OCI-LY7 (cell line): ENCODE measurements around the gene RNF182.

ENCODE experiments used
- EZH2phosphoT487 ChIP-seq: fragments of 200-600 bp; sonication (generic); IDR thresholded peaks from 2 replicates; pipeline ENCODE4 v1.6.1; 2018; ENCODE audit warnings: low read depth, borderline replicate concordance, mild to moderate bottlenecking, mixed run types, antibody characterized with exemption, low read length, moderate library complexity, mixed read lengths
- TF ChIP-seq, protein P1 (sequence below): fragments of 200-600 bp; sonication (generic); conservative IDR thresholded peaks from 2 replicates; pipeline ENCODE4 v1.5.1; 2014; ENCODE audit warnings: mild to moderate bottlenecking, antibody characterized with exemption, low read length, moderate library complexity, mixed read lengths

DNA sequence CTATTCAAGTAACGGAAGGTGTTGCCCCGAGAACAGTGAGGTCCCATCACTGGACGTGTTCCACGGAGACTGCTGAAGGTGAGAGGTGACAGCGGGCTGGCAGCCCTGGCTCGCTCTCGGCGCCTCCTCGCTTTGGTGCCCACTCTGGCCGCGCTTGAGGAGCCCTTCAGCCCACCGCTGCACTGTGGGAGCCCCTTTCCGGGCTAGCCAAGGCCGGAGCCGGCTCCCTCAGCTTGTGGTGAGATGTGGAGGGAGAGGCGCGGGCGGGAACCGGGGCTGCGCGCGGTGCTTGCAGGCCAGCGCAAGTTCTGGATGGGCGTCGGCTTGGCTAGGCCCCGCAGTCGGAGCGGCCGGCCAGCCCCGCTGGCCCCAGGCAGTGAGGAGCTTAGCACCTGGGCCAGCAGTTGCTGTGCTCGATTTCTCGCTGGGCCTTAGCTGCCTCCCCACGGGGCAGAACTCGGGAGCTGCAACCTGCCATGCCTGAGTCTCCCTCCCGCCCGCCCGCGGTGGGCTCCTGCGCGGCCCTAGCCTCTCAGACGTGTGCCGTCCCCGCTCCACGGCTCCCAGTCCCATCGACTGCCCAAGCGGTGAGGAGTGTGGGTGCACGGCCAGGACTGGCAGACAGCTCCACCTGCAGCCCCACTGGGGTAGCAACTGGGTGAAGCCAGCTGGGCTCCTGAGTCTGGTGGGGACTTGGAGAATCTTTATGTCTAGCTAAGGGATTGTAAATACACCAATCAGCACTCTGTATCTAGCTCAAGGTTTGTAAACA lies 77.6 kb downstream of the RNF182 start:
- TF ChIP-seq, protein P1, sequence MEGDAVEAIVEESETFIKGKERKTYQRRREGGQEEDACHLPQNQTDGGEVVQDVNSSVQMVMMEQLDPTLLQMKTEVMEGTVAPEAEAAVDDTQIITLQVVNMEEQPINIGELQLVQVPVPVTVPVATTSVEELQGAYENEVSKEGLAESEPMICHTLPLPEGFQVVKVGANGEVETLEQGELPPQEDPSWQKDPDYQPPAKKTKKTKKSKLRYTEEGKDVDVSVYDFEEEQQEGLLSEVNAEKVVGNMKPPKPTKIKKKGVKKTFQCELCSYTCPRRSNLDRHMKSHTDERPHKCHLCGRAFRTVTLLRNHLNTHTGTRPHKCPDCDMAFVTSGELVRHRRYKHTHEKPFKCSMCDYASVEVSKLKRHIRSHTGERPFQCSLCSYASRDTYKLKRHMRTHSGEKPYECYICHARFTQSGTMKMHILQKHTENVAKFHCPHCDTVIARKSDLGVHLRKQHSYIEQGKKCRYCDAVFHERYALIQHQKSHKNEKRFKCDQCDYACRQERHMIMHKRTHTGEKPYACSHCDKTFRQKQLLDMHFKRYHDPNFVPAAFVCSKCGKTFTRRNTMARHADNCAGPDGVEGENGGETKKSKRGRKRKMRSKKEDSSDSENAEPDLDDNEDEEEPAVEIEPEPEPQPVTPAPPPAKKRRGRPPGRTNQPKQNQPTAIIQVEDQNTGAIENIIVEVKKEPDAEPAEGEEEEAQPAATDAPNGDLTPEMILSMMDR = no peak
- TF ChIP-seq EZH2phosphoT487 = no peak
